T follicular helper cell (primary cell): ENCODE measurements around the gene ZNF71.
"Not testable (repeated sequence)": the region's sequence is repeated elsewhere in the genome, so short reads cannot be mapped to it uniquely, and the experiment has no call there.

Experiments used
- DNase-seq: peaks from one replicate; pipeline ENCODE4 v3.0.0-alpha.2; 2020; ENCODE audit warnings: low read depth

The ZNF71 gene

GRCh38 chr19:56622374-56622773 lies 27.3 kb downstream of the ZNF71 start:
- no peak for DNase-seq

- DNase-seq, result no peak
Measured at GRCh38 chr19:56623006-56623405, 27.9 kb downstream of the ZNF71 start.

- no peak for DNase-seq
Measured at GRCh38 chr19:56625708-56626107, 30.6 kb downstream of the ZNF71 start.

GRCh38 chr19:56633021-56633420 lies 37.9 kb downstream of the ZNF71 start:
- no peak for DNase-seq

- DNase-seq, result no peak
Measured at GRCh38 chr19:56637976-56638555, 43.0 kb downstream of the ZNF71 start.

- no peak for DNase-seq
Measured at GRCh38 chr19:56639217-56639616, 44.1 kb downstream of the ZNF71 start.

- no peak for DNase-seq
Measured at GRCh38 chr19:56642711-56643459, 47.8 kb downstream of the ZNF71 start, which contains the start of gene SMIM17. Gene SMIM17, plus strand, starts transcription at chr19:56643159. Its CDS starts 2,509 bp downstream, at chr19:56645668.

- no peak for DNase-seq
Measured at GRCh38 chr19:56643460-56643955, 48.4 kb downstream of the ZNF71 start.

GRCh38 chr19:56654151-56654550 lies 59.0 kb downstream of the ZNF71 start:
- no peak for DNase-seq

GRCh38 chr19:56660381-56661107 lies 65.4 kb downstream of the ZNF71 start:
- DNase-seq, result no peak

GRCh38 chr19:56661248-56661647 lies 66.1 kb downstream of the ZNF71 start:
- no peak for DNase-seq

- DNase-seq, result no peak
Measured at GRCh38 chr19:56663931-56664500, 68.9 kb downstream of the ZNF71 start.

GRCh38 chr19:56664511-56664910 lies 69.4 kb downstream of the ZNF71 start:
- no peak for DNase-seq

- no peak for DNase-seq
Measured at GRCh38 chr19:56667311-56667870, 72.3 kb downstream of the ZNF71 start.

GRCh38 chr19:56668676-56669075 lies 73.6 kb downstream of the ZNF71 start:
- no peak for DNase-seq

- no peak for DNase-seq
Measured at GRCh38 chr19:56670401-56670960, 75.4 kb downstream of the ZNF71 start.

- DNase-seq, result no peak
Measured at GRCh38 chr19:56670961-56671612, 76.0 kb downstream of the ZNF71 start.

- peak; percentile 58 for DNase-seq
Measured at GRCh38 chr19:56671613-56671994, 76.5 kb downstream of the ZNF71 start, which contains the start of gene ZNF835. Gene ZNF835, minus strand, starts transcription at chr19:56671757. Its CDS starts 6,559 bp downstream, at chr19:56665198.

- DNase-seq, result not testable (repeated sequence)
Measured at GRCh38 chr19:56672610-56673009, 77.5 kb downstream of the ZNF71 start.
